ENCODE data around the gene ALKBH5. TPM values are rescaled to one million over a fixed set of nuclear protein-coding genes. Genes with fewer than 3 reads are reported as not detected.
A peak's percentile ranks its signal among the peaks of the same experiment; 100 is the strongest.

The ALKBH5 gene
- polyA plus RNA-seq, 1 experiment = 97.5 TPM

DNA sequence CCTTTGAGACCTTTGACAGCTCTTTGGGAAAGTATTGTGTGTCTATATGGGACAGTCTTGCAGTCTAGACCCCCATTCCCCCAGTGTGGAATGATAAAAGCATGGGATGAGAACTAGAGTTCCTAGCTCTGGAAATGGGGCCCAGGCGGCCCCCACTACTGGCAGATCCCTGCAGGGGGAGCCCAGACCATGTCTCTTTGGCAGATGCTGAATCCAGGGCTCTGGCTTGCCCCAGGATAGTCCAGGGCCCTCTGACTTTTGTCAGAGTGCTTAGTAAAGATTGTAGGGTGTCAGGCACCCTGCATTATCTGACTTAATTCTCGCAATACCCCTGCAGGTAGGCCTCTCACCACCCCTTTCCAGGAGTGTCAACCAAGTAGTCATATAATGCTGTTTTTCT, 8.3 kb downstream of the ALKBH5 start:
- H3K4me3 ChIP-seq (ENCODE audit: low read depth, low read length) = no peak overlapping the region
- no peaks in the 10 kb centered on the region for H3K27me3 ChIP-seq (ENCODE audit: control insufficient read depth, insufficient read depth, low read length)
- H3K36me3 ChIP-seq (ENCODE audit: control insufficient read depth, insufficient read depth, low read length) = peaks cover 16% of the 10 kb centered on the region
- ChIA-PET POLR2A (no interaction called here), CTCF (interaction anchor here (1.1 to 2.7 kb wide), 3 partner anchors 11 to 25 kb away, joined by 3 to 6 read pairs (median 6); no protein-coding TSS in a partner anchor)
- TF ChIP-seq, protein P1, sequence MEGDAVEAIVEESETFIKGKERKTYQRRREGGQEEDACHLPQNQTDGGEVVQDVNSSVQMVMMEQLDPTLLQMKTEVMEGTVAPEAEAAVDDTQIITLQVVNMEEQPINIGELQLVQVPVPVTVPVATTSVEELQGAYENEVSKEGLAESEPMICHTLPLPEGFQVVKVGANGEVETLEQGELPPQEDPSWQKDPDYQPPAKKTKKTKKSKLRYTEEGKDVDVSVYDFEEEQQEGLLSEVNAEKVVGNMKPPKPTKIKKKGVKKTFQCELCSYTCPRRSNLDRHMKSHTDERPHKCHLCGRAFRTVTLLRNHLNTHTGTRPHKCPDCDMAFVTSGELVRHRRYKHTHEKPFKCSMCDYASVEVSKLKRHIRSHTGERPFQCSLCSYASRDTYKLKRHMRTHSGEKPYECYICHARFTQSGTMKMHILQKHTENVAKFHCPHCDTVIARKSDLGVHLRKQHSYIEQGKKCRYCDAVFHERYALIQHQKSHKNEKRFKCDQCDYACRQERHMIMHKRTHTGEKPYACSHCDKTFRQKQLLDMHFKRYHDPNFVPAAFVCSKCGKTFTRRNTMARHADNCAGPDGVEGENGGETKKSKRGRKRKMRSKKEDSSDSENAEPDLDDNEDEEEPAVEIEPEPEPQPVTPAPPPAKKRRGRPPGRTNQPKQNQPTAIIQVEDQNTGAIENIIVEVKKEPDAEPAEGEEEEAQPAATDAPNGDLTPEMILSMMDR (IDR thresholded peaks at IDR 0.05; ENCODE audit: insufficient read depth, low read depth, low read length) = peak; percentile 53
- no peak for DNase-seq (ENCODE audit: low read depth)

DNA sequence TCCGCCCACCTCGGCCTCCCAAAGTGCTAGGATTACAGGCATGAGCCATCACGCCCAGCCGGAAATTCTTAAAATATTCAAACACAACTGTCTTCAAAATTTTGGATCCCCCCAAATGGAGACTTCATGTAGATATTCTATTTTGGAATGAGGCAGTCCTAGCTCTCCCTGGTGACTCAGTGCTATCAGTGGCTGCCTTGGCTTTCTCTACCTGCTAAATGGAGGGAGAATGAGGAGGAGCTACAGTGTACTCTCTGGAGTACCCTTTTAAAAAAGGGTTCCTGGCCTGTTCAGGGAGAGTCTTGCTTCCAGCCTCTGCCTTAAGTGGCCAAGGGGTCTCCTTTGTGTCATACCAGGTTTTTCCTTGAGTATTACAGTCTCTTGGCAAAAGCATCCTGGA, 10.8 kb downstream of the ALKBH5 start:
- Histone ChIP-seq H3K27me3 (ENCODE audit: control insufficient read depth, insufficient read depth, low read length) (no peaks in the 10 kb centered on the region), H3K36me3 (ENCODE audit: control insufficient read depth, insufficient read depth, low read length) (peaks cover 28% of the 10 kb centered on the region), H3K4me3 (ENCODE audit: low read depth, low read length) (no peak overlapping the region)
- DNase-seq (ENCODE audit: low read depth) = no peak
- ChIA-PET POLR2A (no interaction called here), CTCF (interaction anchor here (2.1 kb wide), 1 partner anchor 21 kb away, joined by 7 read pairs; no protein-coding TSS in a partner anchor)
- TF ChIP-seq, protein P1 (IDR thresholded peaks at IDR 0.05; ENCODE audit: insufficient read depth, low read depth, low read length) = no peak

- Histone ChIP-seq H3K27me3 (ENCODE audit: control insufficient read depth, insufficient read depth, low read length) (no peaks in the 10 kb centered on the region), H3K4me3 (ENCODE audit: low read depth, low read length) (no peak overlapping the region), H3K36me3 (ENCODE audit: control insufficient read depth, insufficient read depth, low read length) (peaks cover 29% of the 10 kb centered on the region)
- CTCF ChIA-PET = interaction anchor here (2.1 kb wide), 1 partner anchor 21 kb away, joined by 7 read pairs; no protein-coding TSS in a partner anchor
- POLR2A ChIA-PET = no interaction called here
- TF ChIP-seq, protein P1 (IDR thresholded peaks at IDR 0.05; ENCODE audit: insufficient read depth, low read depth, low read length) = no peak
- DNase-seq (ENCODE audit: low read depth) = no peak
These were observed 11.2 kb downstream of the ALKBH5 start for GRCh38 chr17:18194804-18195203.

GRCh38 chr17:18195246-18195645, 11.6 kb downstream of the ALKBH5 start:
- Histone ChIP-seq H3K36me3 (ENCODE audit: control insufficient read depth, insufficient read depth, low read length) (peaks cover 29% of the 10 kb centered on the region), H3K27me3 (ENCODE audit: control insufficient read depth, insufficient read depth, low read length) (no peaks in the 10 kb centered on the region), H3K4me3 (ENCODE audit: low read depth, low read length) (no peak overlapping the region)
- TF ChIP-seq, protein P1 (IDR thresholded peaks at IDR 0.05; ENCODE audit: insufficient read depth, low read depth, low read length) = no peak
- CTCF ChIA-PET = no interaction called here
- POLR2A ChIA-PET = no interaction called here
- no peak for DNase-seq (ENCODE audit: low read depth)

DNA sequence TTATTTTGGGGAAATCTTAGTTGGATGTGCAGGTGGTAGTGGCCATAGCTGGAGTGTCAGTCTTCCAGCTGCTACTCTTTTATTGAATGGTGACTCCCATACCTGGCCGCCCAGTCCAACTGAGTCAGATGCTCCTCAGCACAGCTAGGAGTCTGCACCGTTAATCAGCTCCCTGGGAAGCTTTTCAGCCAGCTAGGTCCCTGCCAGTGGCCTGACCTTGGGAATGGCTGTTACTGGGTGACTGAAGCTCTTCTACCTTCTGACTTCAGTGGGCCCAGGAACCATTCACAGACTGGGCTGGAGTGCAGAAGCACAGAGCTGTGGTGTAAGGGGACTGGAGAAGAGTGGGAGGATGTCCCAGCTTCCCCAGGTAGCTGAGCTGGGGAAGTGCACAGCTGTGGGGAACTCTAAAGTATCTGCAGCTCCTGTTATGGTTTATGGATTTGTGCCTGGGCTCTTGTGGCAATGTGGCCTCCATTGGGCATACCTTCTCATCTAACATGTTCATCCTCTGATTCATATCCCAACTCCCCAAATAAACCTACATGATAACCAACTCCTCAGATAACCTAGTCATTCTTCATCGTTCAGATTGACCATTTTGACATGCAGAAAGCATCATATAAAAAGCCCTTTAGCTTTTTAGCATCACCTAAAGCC, 14.0 kb downstream of the ALKBH5 start:
- no peak for DNase-seq (ENCODE audit: low read depth)
- ChIA-PET POLR2A (no interaction called here), CTCF (interaction anchor here (0.7 to 1.7 kb wide), 2 partner anchors 14 to 20 kb away, joined by 3 to 6 read pairs; no protein-coding TSS in a partner anchor)
- Histone ChIP-seq H3K27me3 (ENCODE audit: control insufficient read depth, insufficient read depth, low read length) (no peaks in the 10 kb centered on the region), H3K4me3 (ENCODE audit: low read depth, low read length) (no peak overlapping the region), H3K36me3 (ENCODE audit: control insufficient read depth, insufficient read depth, low read length) (peaks cover 32% of the 10 kb centered on the region)
- TF ChIP-seq, protein P1 (IDR thresholded peaks at IDR 0.05; ENCODE audit: insufficient read depth, low read depth, low read length) = no peak

All from BJ (cell line).